IMR-90 (cell line): ENCODE measurements around the gene LRRC61. TPM values are rescaled to one million over a fixed set of nuclear protein-coding genes. Genes with fewer than 3 reads are reported as not detected.
"Not testable (repeated sequence)": the region's sequence is repeated elsewhere in the genome, so short reads cannot be mapped to it uniquely, and the experiment has no call there.

ENCODE experiments used
- ATAC-seq: fragments of 200-7000 bp; cut with Tn5 transposase; 2 replicates; pipeline ENCODE4 v1.9.1; 2020; ENCODE audit warnings: low read depth, mild to moderate bottlenecking, moderate library complexity
- BruUV-seq: library from RNA; stranded (reverse); fragments of 400-500 nt; replicated peaks from 2 replicates; lab custom pipeline; 2021; lab: Mats Ljungman, UMichigan
- CTCF ChIA-PET: fragments of 300-600 bp; formaldehyde crosslinking; extraction: SDS; loops from one replicate; lab custom pipeline; 2021; ENCODE audit warnings: antibody characterized with exemption; lab: Yijun Ruan, JAX
- POLR2A ChIA-PET: fragments of 300-600 bp; sonication (Branson Sonifier 250); formaldehyde crosslinking; loops from one replicate; lab custom pipeline; 2022; ENCODE audit warnings: antibody characterized with exemption; ENCODE audit not compliant: unreplicated experiment; lab: Charles Lee
- DNase-seq: peaks from one replicate; pipeline ENCODE4 v3.0.0; 2013
- H2AFZ ChIP-seq: replicated peaks from 2 replicates; pipeline ENCODE3; 2013; ENCODE audit warnings: low read length, mild to moderate bottlenecking; ENCODE audit not compliant: poor library complexity
- H2AK5ac ChIP-seq: 2 replicates; pipeline ENCODE4 v1.6.1; 2013; ENCODE audit warnings: low read depth, low read length, inconsistent platforms
- H2AK9ac ChIP-seq: replicated peaks from 2 replicates; pipeline ENCODE3; 2013; ENCODE audit warnings: mild to moderate bottlenecking, low read depth, low read length, moderate library complexity; ENCODE audit not compliant: poor library complexity
- H2BK120ac ChIP-seq: 2 replicates; pipeline ENCODE4 v1.6.1; 2013; ENCODE audit warnings: low read depth, low read length, inconsistent platforms
- H2BK15ac ChIP-seq: 3 replicates; pipeline ENCODE4 v1.6.1; 2013; ENCODE audit warnings: low read depth, low read length, inconsistent platforms
- H2BK20ac ChIP-seq: 2 replicates; pipeline ENCODE4 v1.6.1; 2013; ENCODE audit warnings: low read depth, mild to moderate bottlenecking, inconsistent platforms, low read length, moderate library complexity
- H2BK5ac ChIP-seq: 2 replicates; pipeline ENCODE4 v1.6.1; 2013; ENCODE audit warnings: mild to moderate bottlenecking, low read depth, low read length, inconsistent platforms; ENCODE audit not compliant: poor library complexity, severe bottlenecking
- H3K14ac ChIP-seq: replicated peaks from 2 replicates; pipeline ENCODE4 v1.6.1; 2013; ENCODE audit warnings: low read depth, low read length, inconsistent platforms
- H3K18ac ChIP-seq: 2 replicates; pipeline ENCODE4 v1.6.1; 2013; ENCODE audit warnings: low read depth, low read length, control low read depth
- H3K23ac ChIP-seq: 2 replicates; pipeline ENCODE4 v1.6.1; 2013; ENCODE audit warnings: low read depth, low read length, inconsistent platforms
- H3K27ac ChIP-seq: 2 replicates; pipeline ENCODE4 v1.5.1; 2013; ENCODE audit warnings: mild to moderate bottlenecking, control low read depth, low read length; ENCODE audit not compliant: insufficient read depth
- H3K27me3 ChIP-seq: 2 replicates; pipeline ENCODE4 v1.6.1; 2013; ENCODE audit warnings: low read length; ENCODE audit not compliant: control insufficient read depth, insufficient read depth
- H3K36me3 ChIP-seq: 2 replicates; pipeline ENCODE4 v1.6.1; 2013; ENCODE audit warnings: low read length, mixed read lengths; ENCODE audit not compliant: control insufficient read depth, insufficient read depth
- H3K4ac ChIP-seq: 2 replicates; pipeline ENCODE4 v1.6.1; 2013; ENCODE audit warnings: low read depth, low read length, inconsistent platforms
- H3K4me1 ChIP-seq: 2 replicates; pipeline ENCODE4 v1.6.1; 2013; ENCODE audit warnings: low read length, mixed read lengths; ENCODE audit not compliant: control insufficient read depth, insufficient read depth
- H3K4me2 ChIP-seq: 2 replicates; pipeline ENCODE4 v1.6.1; 2013; ENCODE audit warnings: low read depth, mild to moderate bottlenecking, control low read depth, low read length, moderate library complexity
- H3K4me3 ChIP-seq: 2 replicates; pipeline ENCODE4 v1.5.1; 2013; ENCODE audit warnings: low read depth, mild to moderate bottlenecking, control low read depth, low read length, moderate library complexity; ENCODE audit not compliant: insufficient read depth
- H3K56ac ChIP-seq: 2 replicates; pipeline ENCODE4 v1.6.1; 2013; ENCODE audit warnings: low read length, inconsistent platforms; ENCODE audit not compliant: insufficient read depth; ENCODE audit errors: extremely low read depth
- H3K79me1 ChIP-seq, 2 experiments: 2 replicates each; pipeline ENCODE4 v1.6.1; 2013; ENCODE audit warnings: low read length in 2 of 2, inconsistent platforms in 1 of 2, low read depth in 1 of 2
- H3K9ac ChIP-seq: 2 replicates; pipeline ENCODE4 v1.6.1; 2013; ENCODE audit warnings: low read depth, low read length, control low read depth
- H3K9me1 ChIP-seq: 2 replicates; pipeline ENCODE4 v1.6.1; 2013; ENCODE audit warnings: low read length, inconsistent platforms; ENCODE audit not compliant: insufficient read depth
- H3K9me3 ChIP-seq: 2 replicates; pipeline ENCODE4 v1.6.1; 2013; ENCODE audit warnings: low read length; ENCODE audit not compliant: control insufficient read depth, insufficient read depth
- H4K20me1 ChIP-seq: 2 replicates; pipeline ENCODE4 v1.6.1; 2013; ENCODE audit warnings: low read length, inconsistent platforms; ENCODE audit not compliant: insufficient read depth
- H4K5ac ChIP-seq: 2 replicates; pipeline ENCODE4 v1.6.1; 2013; ENCODE audit warnings: mild to moderate bottlenecking, low read depth, low read length, control low read depth
- H4K8ac ChIP-seq, 2 experiments: 2 replicates each; pipeline ENCODE4 v1.6.1; 2013; ENCODE audit warnings: low read depth in 2 of 2, low read length in 2 of 2, control low read depth in 1 of 2, inconsistent platforms in 1 of 2
- H4K91ac ChIP-seq: 2 replicates; pipeline ENCODE4 v1.6.1; 2013; ENCODE audit warnings: low read depth, low read length, inconsistent platforms; ENCODE audit not compliant: insufficient read depth
- WGBS, 2 experiments: methylation state at CpG; one replicate each; pipeline versions ENCODE4 v1.1.5 to v1.1.7; 2013; ENCODE audit warnings: missing lambda C conversion rate in 2 of 2; ENCODE audit not compliant: insufficient read length in 1 of 2; ENCODE audit errors: extremely low coverage in 2 of 2; 5-methylcytosine and 5-hydroxymethylcytosine counted together
- dilution Hi-C: fragments of 300-500 bp; cut with HindIII; formaldehyde crosslinking; loops from one replicate; pipeline ENCODE4 v1.14.3; 2018; ENCODE audit warnings: low sequenced_read_pairs; ENCODE audit not compliant: unreplicated experiment
- in situ Hi-C: fragments of 300-500 bp; cut with MboI; formaldehyde crosslinking; loops from 3 replicates; pipeline ENCODE4 v1.14.3; 2019; ENCODE audit warnings: low sequenced_read_pairs, inconsistent platforms, mixed read lengths
- intact Hi-C: fragments of 100-400 bp; cut with micrococcal nuclease; formaldehyde crosslinking; loops from 2 replicates; pipeline ENCODE4 v1.10.0; 2022
- polyA plus RNA-seq, 3 experiments: library from polyadenylated mRNA; depleted of rRNA; stranded (reverse); fragments of >200 nt; gene quantifications; 2 replicates each; pipeline ENCODE4 v1.2.3, GENCODE V29; 2012; ENCODE audit warnings: low replicate concordance in 1 of 3
- total RNA-seq: library from RNA; depleted of rRNA; stranded (reverse); fragments of >200 nt; gene quantifications from 2 replicates; pipeline ENCODE4 v1.2.3, GENCODE V29; 2012

LRRC61 gene
- total and polyA plus RNA-seq, 2 of the 4 experiments (the other 2 are of a cell fraction): 0.07 TPM; not detected in 1

DNA sequence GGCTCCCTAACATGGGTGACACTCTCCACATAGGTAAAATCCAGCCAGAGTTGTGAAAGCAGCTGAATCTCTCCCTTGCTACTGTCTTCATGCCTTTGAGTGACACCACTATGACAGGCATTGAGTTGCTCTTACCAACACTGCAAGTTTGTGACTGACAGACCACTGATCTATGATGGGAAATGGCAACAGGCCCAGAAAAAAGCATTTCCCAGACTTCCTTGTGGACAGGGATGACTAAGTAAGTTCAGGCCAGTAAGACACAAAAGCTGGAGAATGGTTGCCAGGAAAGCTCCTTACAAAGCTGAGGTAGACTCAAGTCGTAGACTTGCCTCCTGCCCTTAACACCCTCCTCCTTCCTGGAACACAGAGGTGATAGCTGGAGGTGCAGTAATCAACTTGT lies 20.2 kb upstream of the LRRC61 start:
- H3K14ac ChIP-seq, H2BK120ac ChIP-seq, H3K9me3 ChIP-seq, H3K79me1 ChIP-seq, H3K36me3 ChIP-seq, BruUV-seq, dilution Hi-C loops, H2BK20ac ChIP-seq, H3K4me3 ChIP-seq, H4K8ac ChIP-seq, H4K5ac ChIP-seq, H2BK5ac ChIP-seq, H2AK5ac ChIP-seq, H2BK15ac ChIP-seq, H3K9me1 ChIP-seq, H3K56ac ChIP-seq, CTCF ChIA-PET, H3K23ac ChIP-seq, H3K18ac ChIP-seq, POLR2A ChIA-PET, H2AFZ ChIP-seq, H4K91ac ChIP-seq, H3K4ac ChIP-seq, H2AK9ac ChIP-seq, H3K4me1 ChIP-seq, H3K27me3 ChIP-seq, intact Hi-C loops, H4K20me1 ChIP-seq, H3K9ac ChIP-seq, H3K27ac ChIP-seq, H3K4me2 ChIP-seq: not testable (repeated sequence)
- peak; percentile 15 for DNase-seq
- in situ Hi-C loops: loop anchor here (25.0 kb wide), 1 partner anchor 434 kb away; the partner anchor contains the start of gene GIMAP5
- no CpG with 5 or more reads among the region's 1 CpG for whole genome bisulfite sequencing, 2 experiments
- peak; percentile 24; the same call in 1 of the 2 replicates for ATAC-seq

DNA sequence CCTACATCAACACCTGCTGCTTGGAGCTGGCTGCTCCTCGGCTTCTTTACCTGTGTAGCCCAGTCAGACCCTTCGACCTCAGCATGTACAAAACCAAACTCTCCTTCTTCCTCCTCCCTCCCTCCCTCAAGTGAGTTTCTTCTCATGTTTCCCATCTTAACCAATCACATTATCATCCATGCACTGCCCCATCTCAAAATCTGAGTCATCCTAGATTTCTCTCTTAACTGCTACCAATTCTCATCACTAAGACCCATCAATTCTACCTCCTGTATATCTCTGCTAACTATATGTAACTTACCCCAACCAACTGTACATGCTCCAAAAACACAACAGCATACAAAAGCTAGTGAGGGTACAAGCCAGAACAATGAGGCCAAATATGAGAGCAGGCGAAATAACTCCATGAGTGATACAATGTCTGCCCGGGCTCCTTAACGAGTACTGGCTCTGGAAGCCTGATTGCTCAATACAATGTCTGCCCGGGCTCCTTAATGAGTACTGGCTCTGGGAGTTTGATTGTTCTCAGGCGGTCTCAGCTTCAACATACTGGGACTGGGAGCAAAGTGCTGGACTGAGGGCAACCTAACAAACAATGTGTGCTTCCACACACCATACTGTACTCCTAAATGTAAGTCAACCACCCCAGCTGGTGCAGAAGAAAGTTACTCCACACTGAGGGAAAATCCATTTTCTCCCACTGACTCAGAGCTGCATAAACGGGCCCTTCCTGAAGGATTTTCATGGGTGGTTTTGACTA lies 18.5 kb upstream of the LRRC61 start:
- H2BK20ac ChIP-seq, DNase-seq, BruUV-seq, CTCF ChIA-PET, H2AK5ac ChIP-seq, H2AFZ ChIP-seq, H3K23ac ChIP-seq, H4K8ac ChIP-seq, H3K9me3 ChIP-seq, H3K36me3 ChIP-seq, H3K9ac ChIP-seq, H2BK120ac ChIP-seq, H3K9me1 ChIP-seq, H3K4me2 ChIP-seq, intact Hi-C loops, H2BK15ac ChIP-seq, H3K4ac ChIP-seq, POLR2A ChIA-PET, H4K5ac ChIP-seq, H4K91ac ChIP-seq, H3K56ac ChIP-seq, H3K18ac ChIP-seq, H3K27ac ChIP-seq, H3K14ac ChIP-seq, dilution Hi-C loops, H2BK5ac ChIP-seq, H3K79me1 ChIP-seq, H4K20me1 ChIP-seq, H3K4me1 ChIP-seq, H3K4me3 ChIP-seq, H3K27me3 ChIP-seq, H2AK9ac ChIP-seq: not testable (repeated sequence)
- WGBS, 2 experiments: no CpG with 5 or more reads among the region's 8 CpGs
- peak; percentile 76 for ATAC-seq
- in situ Hi-C loops: loop anchor here (25.0 kb wide), 1 partner anchor 433 kb away; the partner anchor contains the start of gene GIMAP5
